Renal cortical epithelial cell (primary cell): Measurements from ENCODE around the gene KCTD5. TPM values are rescaled to one million over a fixed set of nuclear protein-coding genes. Genes with fewer than 3 reads are reported as not detected.
"Not testable (repeated sequence)": the region's sequence is repeated elsewhere in the genome, so short reads cannot be mapped to it uniquely, and the experiment has no call there.

ENCODE experiments used
- DNase-seq: peaks from one replicate; pipeline ENCODE4 v3.0.0-alpha.2; 2011; ENCODE audit warnings: low read depth
- total RNA-seq: library from RNA; depleted of rRNA; stranded (reverse); fragments of >200 nt; gene quantifications from 2 replicates; pipeline ENCODE4 v1.2.3, GENCODE V29; 2014

The KCTD5 gene
- total RNA-seq, 1 donor from 2014 or later: 26.0 TPM

DNA sequence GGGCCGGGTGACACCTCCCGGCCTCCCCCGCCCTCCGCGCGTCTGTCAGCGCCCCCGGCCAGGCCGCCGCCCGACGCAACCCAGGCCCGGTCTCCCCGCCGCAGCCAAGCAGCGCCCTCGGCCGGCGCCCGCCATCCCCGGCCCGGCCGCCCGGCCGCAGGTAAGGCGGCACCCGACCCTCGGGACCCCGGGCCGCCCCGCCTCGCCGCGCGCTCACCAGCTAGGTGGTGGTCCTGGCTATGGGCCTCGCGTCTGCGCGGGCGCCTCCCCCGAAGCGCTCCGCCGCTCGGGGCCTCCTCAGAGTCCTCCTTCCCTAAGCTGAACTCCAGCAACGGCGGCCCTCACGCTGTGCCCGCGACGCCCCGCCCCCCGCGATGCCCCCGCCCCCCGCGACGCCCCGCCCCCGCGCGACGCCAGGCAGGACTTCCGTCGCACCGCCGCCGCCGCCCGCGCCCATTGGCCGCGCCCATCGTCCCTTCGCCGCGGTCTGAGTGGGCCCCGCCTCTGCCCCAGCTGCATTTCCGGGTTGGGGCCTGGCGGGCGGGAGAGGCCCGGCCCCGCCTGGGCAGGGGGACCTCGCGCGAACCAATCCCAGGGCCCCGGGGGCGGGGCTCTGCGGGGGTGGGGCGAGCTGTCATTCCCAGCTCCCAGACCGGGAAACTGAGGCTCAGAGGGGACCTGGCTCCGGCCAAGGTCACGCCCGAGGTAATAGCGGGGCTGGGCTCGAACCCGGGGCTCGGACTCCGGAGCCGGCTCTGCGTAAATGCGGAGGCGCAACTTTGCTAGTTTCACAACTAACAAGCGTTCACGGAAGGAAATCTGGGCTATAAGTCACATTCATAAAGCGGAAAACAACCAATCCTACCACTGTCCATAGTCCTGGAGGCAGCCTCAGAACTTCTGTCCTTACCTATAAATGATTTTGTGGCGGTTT is 9.0 kb upstream of the KCTD5 start:
- peak; percentile 70 for DNase-seq

- DNase-seq: no peak
Observed at GRCh38 chr16:2675021-2675420, 7.3 kb upstream of the KCTD5 start.

- no peak for DNase-seq
Observed at GRCh38 chr16:2675714-2676113, 6.6 kb upstream of the KCTD5 start.

DNA sequence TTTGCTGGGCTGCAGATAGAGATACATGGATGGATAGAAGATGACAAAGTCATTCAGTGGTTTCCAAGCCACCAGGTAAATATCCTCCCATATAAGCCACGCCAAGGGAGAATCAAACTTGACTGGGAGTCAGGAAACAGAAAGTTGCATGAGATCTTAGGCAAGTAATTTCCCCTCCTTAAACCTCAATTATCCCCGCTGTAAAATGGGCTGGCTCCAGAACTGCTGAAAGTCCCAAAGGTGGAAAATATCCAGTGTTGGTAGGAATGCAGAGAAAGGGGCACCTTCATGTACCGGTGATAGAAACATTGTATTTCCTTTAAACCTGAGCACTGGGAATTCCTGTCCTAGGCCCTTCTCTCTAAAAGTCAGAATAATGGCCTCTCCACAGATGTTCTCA is 5.4 kb upstream of the KCTD5 start:
- not testable (repeated sequence) for DNase-seq

GRCh38 chr16:2678206-2678965 is 3.9 kb upstream of the KCTD5 start:
- not testable (repeated sequence) for DNase-seq

DNA sequence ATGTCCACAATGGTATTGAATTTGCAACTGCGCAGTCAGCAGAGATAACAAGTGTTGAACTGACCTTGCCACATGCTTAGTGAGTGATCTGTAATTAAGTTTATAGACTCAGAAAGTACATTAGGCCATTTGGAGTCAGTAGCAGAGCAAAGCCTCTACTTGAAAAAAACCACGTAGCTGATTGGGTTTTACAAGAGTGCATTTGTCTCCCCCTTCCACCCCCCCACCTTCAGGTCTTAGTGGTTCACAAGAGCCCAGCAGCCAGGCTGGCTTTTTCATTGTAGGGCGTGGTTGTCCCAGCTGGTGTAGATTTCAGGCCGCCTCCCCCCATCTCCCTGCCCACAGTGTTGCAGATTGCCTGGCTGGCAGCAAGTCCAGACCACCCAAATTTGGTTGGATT is 2.4 kb upstream of the KCTD5 start:
- DNase-seq: not testable (repeated sequence)

- DNase-seq: not testable (repeated sequence)
Observed at GRCh38 chr16:2680360-2680759, 2.0 kb upstream of the KCTD5 start.

GRCh38 chr16:2683041-2683440 is 718 bp downstream of the KCTD5 start:
- not testable (repeated sequence) for DNase-seq

DNA sequence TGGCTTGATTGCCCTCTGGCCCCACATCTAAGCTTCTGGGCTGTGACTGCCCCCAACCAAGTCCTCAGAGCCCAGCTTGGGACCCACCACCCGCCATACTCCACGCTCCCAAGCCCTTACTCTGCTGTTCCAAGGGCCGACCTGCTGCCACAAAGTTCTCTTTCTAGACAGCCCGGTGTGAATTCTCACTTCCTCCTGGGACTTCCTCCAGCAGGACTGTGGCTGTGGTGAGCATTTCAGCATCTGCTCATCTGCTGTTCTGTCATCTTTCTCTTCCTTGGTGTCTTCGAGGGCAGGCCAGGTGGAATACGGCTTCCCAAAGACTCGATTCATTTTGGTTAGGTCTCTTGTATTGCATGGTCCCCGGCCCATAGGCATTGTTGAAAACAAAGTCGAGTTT is 3.8 kb downstream of the KCTD5 start:
- not testable (repeated sequence) for DNase-seq

- DNase-seq: no peak
Observed at GRCh38 chr16:2686912-2687507, 4.7 kb downstream of the KCTD5 start.

DNA sequence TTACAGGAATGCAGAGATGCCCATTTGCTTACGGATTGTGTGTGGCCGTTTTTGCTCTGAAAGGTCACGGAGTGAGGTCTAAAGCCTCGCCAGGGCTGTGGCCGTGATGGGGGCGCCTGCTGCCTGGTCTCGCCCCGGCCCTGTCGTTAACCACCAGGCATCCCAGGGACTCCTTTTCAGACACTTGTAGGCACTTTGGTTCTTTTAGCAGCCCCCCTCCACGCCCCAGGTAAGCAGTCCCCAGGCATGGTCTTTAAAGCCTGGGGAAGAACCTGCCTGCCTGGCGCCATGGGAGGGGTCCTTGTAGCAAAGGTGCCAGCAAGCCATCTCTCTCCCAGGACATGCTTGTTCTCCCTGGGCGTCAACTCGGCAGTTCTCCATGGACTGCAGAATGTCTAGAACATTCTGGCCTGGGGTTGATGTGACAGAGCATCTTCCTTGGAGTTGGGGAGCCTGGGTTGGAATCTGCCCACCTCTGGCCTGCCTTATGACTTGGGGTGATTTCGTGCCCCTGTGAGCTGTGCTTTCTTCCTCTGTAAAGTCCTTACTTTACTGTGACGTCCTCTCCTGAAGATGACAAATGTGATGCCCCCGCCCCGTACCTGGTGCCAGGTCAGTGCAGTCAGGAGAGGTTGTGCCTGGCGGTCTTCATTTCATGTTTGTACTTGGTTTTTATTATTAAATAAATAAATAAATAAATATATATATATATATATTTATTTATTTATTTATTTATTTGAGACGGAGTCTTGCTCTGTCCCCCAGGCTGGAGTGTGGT is 5.4 kb downstream of the KCTD5 start:
- no peak for DNase-seq

GRCh38 chr16:2689422-2689821 is 7.1 kb downstream of the KCTD5 start:
- DNase-seq: not testable (repeated sequence)

GRCh38 chr16:2689968-2690801 is 7.9 kb downstream of the KCTD5 start:
- no peak for DNase-seq

DNA sequence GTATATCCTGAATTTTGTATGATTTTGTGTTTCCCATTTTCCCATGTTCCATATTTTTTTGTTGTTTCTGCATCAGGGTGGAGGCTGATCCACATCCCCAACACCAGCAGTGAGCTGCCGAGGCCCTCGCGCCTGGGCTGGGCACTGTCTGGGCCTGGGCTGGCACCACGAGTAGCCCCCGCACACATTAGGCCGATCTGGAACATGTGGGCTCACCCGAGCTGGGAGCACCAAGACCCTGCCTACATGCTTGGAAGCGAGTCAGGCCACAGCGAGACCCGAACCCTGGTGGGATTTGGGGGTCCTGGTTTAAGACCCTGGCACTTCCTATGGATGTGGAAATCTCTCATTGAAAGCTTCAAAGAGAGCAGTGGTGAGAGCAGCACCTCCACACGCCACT is 8.5 kb downstream of the KCTD5 start:
- no peak for DNase-seq

DNA sequence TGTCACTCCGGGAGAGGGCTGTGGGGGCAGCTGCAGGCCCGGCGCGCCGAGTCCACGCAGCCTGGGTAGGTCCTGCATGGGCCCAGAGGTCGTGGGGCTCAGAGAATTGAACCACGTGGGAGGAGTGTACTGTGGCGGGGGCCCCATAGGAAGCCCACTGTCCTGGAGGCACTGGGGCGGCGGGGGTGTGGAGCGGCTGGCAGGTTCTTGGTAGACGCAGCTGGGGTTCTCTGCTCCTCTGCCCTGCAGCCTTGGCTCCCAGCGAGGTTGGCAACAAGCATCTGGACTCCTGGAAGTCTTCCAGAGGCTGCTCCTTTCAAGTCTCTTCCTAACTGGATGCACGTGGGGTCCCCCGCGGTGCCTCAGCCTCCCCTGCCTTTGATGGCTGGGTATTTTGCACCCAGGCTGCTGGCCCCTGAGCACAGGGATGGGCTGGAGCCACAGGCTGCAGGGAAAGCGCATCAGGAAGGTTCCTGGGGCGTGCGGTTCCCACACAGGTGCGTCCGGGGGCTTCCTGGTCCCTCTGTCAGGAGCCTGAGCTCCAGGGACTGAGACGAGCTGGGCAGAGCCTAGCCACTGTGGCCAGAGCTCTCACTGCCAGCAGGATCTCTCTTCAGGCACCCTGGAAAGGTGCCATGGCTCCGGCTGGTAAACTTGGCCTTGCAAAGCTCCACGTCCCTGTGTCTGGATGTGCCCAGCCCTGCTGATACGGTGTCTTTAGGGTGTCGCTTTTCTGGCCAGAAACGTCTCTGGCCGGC is 9.3 kb downstream of the KCTD5 start:
- DNase-seq: no peak

- DNase-seq: no peak
Observed at GRCh38 chr16:2692251-2692947, 10.1 kb downstream of the KCTD5 start.

GRCh38 chr16:2692948-2693651 is 10.8 kb downstream of the KCTD5 start:
- peak; percentile 86 for DNase-seq

DNA sequence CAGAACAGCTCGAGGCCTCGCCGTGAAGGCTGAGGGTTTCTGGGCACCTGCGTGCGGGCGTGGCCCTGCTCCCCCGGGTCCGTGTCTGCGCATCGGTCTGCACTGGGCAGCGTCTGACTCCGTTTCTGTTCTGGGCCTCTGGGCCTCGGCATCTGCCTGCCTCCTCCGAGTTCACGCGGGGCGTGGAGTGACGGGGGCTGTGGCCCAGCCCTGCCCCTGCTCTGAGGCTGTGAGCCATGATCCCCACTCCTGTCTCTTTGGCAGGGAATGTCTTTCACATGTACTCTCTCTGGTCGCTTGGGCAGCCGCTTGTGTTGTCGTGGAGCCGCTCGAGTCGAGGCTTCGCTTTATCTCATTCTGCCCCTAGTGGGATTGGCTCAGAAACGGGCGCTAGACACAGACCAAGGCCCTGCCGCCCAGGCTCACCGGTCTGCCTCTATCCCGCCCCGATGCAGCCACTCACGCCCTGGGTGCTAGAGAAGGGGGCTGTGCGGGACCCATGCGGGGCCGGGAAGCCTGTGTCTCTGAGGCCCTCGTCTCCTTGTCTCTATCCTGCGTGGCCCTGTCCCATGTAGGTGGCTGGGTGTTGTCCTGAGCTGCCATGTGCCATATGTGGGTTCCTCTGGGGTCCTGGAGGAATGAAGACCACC is 14.4 kb downstream of the KCTD5 start:
- DNase-seq: not testable (repeated sequence)
